Stimulated activated CD4-positive, alpha-beta T cell treated with anti-CD3 and anti-CD28 coated beads, Interleukin-2, amount 100 ng/mL, for 24 hours (primary cell): ENCODE results near the gene CDC6.

ENCODE experiments used
- DNase-seq, 2 donors: peaks; one replicate each; pipeline ENCODE4 v3.0.0-alpha.2; 2020

The CDC6 gene

GRCh38 chr17:40312131-40312731 is 24.6 kb downstream of the CDC6 start:
- DNase-seq, result no peak

DNA sequence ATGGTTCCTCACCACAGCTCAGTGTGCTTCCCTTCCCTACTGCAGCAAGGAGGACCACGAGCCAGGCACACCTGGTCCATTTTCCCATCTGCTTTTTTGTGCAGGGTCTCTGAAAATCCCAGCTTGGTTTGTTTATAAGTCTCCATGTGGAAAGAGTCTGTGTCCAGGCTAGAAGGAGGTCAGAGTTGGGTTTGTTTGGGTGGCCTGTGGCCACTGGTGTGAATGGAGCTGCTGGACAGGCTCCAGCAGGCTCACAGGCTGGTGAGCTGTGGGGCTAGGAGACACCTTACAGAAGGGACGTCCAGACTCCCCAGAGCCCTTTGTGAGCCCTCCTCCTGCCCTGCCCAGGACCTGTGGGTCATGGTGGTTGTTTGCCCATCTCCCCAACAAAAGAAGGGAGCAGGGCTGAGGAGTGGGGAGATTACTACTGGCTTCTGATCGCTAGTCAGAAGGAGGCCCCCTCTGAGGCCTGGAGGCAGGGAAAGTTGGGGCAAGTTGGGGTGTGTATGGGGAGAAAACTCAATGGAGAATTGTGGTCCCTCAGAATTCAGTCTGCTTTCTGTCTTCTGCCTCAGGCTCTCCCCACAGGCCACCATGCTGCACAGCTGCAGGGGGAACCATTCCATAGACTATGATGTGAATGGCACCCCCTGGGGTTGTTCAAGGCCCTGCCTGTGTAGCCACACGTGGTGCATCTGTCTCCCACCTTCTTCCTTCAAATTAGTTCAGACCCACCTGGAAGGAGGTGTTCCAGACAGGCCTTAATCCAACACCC is 25.4 kb downstream of the CDC6 start:
- no peak for DNase-seq

DNA sequence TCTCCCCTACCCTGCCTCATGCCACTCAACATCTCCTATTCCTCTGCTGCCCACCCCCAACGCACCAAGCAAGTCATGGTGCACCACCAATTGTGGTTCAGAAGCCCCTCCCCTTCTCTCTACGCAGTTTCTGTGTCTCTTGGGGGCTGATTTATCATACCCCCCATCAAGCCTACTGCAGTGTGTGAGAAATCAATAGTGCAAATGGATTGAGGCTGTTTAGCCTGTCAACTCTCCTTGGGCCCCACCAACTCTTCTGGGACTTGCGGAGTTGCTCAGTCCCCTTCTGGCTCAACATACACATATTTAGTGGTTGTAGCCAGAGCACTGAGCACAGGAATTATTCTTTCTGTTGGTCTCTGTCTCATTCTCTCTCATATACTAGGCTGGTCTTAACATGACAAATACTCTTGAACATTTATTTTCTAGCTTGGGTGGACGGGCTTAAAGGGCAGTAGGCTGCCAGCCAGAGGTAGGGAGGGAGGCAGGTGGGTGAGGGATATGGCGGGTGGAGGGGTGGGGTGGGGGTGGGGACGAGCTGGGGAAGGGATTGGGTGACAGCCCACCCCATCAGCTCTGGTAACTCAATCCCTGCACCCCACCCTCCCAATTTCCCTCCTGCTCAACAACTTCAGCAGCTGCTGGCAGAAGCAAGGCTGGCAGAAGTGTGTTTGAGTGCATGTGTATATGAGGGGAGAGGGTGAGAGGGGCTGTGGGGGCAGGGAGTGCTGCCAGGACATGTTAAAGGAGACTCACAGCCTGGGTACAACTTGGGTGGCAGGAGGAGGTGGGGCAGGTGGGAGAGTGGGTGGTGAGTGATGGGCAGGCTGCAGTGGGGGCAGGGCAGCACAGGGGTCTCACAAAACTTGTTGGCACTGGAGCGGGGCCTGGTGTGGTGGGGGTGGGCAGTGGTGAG is 26.2 kb downstream of the CDC6 start:
- no peak for DNase-seq

GRCh38 chr17:40314584-40314956 is 26.9 kb downstream of the CDC6 start:
- DNase-seq, result peak; percentile 83 to 87

- no peak for DNase-seq
Measured at GRCh38 chr17:40315206-40315605, 27.5 kb downstream of the CDC6 start.

DNA sequence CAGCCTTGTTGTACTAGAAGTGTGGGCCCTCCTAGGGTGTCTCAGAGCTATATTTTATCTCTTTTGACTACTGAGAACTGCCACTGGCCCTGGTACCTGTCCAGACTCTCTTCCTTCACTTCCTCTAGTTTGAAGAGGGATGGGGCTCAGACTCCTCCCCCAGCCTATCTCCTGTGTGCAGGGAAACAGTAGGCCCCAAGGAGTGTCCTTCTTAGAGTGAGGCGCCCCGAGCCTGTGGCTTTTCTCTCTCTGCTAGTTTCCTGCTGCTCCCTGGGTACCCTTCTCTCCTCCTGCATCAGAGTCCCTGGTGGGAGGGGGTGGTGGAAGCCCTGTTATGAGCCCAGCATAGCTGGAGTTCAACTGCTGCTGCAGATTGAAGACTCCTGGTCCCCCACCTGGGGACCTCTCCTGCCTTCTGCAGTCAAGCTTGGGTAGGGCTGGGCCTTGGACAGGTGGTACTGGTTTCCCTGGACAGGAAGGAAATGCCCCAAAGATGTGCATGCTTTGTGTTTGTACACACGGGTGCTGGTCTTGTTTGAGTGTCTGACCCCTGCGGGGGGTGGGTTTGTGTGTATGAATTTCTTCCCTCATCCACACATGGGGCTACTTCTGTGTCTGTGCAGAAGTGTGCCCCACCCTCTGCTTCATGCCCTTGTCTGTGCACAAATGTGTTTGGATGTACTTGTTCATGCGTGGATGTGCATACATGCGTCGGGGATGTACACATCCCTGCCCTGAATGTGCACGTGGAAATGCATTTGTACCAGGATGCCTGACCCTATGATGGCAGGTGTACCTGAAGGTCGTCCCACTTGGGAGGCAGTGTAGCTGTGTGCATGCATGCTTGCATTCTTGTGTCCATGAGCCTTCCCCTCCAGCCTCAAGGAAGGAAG is 28.2 kb downstream of the CDC6 start:
- DNase-seq, result no peak

- DNase-seq, result no peak
Measured at GRCh38 chr17:40316571-40317344, 29.1 kb downstream of the CDC6 start.

DNA sequence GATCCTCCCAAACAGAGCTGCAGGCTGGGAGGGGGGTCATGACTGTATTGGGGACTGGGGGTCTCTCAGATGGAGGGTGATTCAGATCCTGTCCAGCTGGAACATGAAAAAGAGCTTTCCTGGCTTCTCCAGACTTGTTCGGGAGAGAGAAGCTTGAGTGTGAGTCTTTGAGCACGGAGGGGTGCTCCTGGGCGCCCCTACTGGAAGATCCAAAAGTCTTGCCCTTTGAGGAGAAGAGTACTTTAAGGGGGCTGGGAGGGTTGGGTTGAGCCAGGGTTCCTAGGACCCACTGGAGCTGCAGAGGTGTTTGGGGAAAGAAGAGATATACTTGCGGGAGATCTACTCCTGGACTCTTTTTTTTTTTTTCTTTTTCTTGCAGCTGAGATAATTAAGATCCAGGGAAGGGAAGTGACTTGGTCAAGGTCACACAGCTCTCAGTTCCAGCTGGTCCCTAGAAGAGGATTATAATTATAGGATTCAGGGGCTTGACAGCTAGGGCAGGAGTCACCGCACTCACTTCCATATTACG is 29.7 kb downstream of the CDC6 start:
- peak; percentile 54 to 58 for DNase-seq

DNA sequence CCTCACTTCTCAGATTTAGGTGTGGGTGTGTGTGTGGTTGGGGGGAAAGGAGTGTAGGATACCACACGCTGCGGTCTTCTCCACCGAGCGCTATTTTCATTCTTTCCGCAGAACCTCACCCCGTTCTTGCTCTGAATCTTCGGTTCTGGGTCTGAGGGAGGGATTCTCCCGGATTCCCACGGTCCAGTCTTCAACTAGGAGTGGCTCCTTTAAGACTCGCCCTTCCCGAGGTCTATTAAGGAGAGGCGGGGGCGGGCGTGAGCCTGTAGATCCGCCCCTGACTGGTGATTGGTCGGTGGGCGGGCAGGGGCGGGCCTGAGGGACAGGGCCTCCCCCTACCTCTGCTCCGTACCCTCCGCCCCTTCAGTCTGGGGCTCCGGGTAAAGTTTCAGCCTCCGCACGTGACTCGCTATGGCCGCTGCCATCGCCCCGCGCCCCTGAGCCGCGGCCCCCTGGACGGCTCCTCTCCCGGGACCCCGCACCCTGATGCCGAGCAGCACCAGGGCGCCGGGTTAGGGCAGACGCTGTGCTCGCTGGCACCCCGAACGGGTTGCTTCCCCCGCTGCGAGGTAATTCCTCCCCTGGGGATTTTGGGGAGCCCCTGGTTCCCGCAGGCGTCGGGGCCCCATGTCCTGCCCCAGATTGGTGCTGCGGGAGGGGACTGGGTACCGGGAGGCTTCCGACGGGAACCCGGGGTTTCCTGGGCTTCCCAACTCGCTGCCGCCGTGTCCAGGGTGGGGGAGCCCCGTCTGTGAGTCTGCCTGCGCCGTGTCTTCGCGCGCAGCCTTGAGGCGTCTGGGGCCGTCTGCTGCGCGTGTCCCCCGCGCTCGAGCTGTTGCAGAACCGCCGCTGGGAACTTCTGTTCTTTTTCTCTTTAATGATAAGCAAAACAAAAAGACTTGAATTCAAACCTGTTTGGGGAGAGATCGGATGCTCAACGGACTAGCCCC is 30.5 kb downstream of the CDC6 start:
- peak; percentile 93 for DNase-seq

DNA sequence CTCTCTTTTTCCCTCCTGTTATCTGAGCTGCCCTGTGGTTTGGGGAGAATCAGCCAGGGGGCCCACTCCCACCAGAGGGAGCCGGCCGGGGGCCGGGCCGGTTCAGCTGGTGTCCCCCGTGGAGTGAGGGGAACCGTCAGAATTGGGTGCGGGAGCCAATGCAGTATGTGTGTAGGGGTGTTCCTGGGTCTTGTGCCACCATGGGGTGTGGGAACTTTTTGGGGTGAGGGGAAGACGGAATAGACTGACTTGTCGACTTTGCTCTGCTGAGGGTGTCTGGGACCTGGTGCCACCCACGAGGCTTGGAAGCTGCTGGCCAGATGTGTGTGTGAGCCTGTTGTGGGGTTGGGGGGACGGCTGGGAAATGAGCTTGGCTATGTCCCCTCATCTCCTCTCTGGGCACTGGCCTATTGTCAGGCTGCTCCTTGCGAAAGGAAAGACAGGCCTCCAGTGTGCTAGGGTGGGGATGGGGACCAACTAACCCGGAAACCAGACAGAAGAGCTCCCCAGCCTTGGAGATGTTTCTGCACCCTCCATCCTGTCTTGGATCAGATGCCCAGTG is 31.2 kb downstream of the CDC6 start:
- no peak for DNase-seq

DNA sequence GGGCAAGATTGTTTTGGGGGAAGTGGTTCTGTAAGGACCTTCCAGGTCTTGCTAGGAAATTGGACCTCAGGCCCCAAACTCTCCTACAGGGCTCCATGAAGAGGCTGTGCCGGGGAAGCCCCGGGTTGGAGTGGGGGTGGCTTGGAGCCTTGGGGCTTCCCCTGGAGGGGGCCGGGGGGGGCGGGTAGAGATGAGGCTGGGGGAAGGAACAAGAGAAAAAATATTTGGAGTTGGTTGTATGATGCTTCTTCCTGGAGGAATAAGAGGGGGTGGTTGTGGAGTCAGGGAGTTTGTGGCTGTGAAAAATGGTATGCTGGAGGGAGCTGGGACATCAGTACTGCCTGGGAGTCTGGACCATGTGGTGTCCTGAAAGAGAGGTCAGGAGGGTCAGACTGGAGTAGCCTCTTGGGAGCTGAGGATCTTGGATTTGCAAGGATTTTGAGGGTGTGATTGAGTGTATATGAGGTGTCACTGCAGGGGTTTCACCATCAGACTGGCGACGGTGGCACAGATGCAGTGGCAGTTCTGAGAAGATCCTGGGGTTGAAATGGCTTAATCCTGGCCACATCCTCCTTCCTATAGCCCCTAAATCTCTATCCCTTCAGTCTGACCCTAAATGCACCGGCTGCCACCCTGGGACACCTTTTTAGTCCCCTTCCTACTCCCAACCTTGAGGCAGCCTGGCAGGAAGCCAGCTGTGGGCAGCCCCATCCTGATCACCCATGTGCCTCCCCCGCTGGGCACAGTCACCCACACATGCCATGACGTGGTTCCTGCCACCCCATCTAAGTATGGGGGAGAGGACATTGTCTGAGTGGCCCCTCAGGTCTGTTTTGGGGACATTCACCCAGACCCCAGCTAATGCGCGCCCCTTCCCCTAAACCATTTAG is 32.2 kb downstream of the CDC6 start:
- peak; percentile 71 to 73 for DNase-seq

- DNase-seq, result no peak
Measured at GRCh38 chr17:40320756-40321523, 33.3 kb downstream of the CDC6 start.

- DNase-seq, result no peak
Measured at GRCh38 chr17:40321524-40321929, 33.8 kb downstream of the CDC6 start.

DNA sequence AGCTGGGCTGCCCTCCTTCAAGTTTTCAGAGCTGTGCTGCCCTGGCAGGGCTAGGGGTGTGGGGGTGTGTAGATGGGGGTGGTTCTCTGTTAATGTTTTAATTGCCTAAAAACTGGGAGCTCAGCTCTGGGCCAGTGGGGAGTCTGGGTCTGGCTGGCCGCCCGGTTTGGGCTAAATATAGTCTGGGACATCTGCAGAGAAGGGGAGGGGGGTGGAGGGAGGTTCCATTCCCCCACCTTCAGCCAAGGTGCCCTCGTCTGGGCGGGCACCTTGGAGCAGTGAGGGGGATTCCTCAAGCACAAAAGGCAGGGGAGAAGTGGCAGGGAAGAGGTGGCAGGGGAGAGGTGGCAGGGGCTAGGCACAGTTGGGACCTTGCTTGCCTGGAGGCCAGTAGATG is 34.3 kb downstream of the CDC6 start:
- no peak for DNase-seq

GRCh38 chr17:40322358-40323315 is 35.0 kb downstream of the CDC6 start:
- peak; percentile 75 to 83 for DNase-seq
